SU-DHL-6 (cell line): ENCODE data around the gene NEU3.

Experiments
- EZH2phosphoT487 ChIP-seq: fragments of 200-600 bp; sonication (generic), shearing (Covaris generic); conservative IDR thresholded peaks from 2 replicates; pipeline ENCODE4 v1.6.1; 2018; ENCODE audit warnings: mild to moderate bottlenecking, antibody characterized with exemption, low read length, moderate library complexity, mixed read lengths
- TF ChIP-seq, protein P1 (sequence below): fragments of 200-600 bp; sonication (generic); IDR thresholded peaks from one replicate; pipeline ENCODE4 v1.5.1; 2017; ENCODE audit warnings: antibody characterized with exemption, mild to moderate bottlenecking, low read length, moderate library complexity; ENCODE audit not compliant: insufficient read depth, poor library complexity, severe bottlenecking

DNA sequence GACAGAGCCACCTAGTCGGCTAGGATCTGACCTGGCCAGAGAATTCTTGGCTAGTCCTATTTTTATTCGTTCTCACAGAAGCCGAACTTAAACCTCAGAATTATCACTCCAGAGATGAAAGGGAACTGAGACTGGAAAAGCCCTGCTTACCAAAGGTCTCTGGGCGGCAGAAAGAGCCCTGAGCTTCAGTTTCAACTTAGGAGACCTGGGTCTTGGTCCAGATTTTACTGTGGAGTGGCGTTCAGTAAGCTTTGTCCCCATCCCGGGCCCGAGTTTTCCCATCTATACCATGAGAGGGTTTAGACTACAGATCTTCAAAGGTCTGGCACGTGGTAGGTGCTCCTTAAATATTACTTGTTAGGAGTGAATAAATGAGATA is 516 bp downstream of the NEU3 start:
- TF ChIP-seq, protein P1, sequence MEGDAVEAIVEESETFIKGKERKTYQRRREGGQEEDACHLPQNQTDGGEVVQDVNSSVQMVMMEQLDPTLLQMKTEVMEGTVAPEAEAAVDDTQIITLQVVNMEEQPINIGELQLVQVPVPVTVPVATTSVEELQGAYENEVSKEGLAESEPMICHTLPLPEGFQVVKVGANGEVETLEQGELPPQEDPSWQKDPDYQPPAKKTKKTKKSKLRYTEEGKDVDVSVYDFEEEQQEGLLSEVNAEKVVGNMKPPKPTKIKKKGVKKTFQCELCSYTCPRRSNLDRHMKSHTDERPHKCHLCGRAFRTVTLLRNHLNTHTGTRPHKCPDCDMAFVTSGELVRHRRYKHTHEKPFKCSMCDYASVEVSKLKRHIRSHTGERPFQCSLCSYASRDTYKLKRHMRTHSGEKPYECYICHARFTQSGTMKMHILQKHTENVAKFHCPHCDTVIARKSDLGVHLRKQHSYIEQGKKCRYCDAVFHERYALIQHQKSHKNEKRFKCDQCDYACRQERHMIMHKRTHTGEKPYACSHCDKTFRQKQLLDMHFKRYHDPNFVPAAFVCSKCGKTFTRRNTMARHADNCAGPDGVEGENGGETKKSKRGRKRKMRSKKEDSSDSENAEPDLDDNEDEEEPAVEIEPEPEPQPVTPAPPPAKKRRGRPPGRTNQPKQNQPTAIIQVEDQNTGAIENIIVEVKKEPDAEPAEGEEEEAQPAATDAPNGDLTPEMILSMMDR = no peak
- TF ChIP-seq EZH2phosphoT487 = no peak
